ENCODE results near the gene MYZAP. TPM values are rescaled to one million over a fixed set of nuclear protein-coding genes. Genes with fewer than 3 reads are reported as not detected.

Gene MYZAP
- total RNA-seq, 1 experiment from 2014 or later: 1.1 TPM

GRCh38 chr15:57563416-57563815 lies 28.3 kb upstream of the MYZAP start:
- in situ Hi-C loops (cut with HindIII; ENCODE audit: low pct_unique_long_range_greater_than_20kb, low sequenced_read_pairs): no loop called here
- ChIA-PET POLR2A (no interaction called here), CTCF (no interaction called here)
- no peak for ATAC-seq
- TF ChIP-seq SIN3A (IDR thresholded peaks at IDR 0.05; ENCODE audit: borderline replicate concordance, insufficient read depth, low read depth, low read length) (no peak), POLR2AphosphoS5 (IDR thresholded peaks at IDR 0.05; ENCODE audit: low read depth, low read length) (no peak), TCF7L2 (IDR thresholded peaks at IDR 0.05; ENCODE audit: low read depth, low read length) (no peak)
- TF ChIP-seq, protein P1, sequence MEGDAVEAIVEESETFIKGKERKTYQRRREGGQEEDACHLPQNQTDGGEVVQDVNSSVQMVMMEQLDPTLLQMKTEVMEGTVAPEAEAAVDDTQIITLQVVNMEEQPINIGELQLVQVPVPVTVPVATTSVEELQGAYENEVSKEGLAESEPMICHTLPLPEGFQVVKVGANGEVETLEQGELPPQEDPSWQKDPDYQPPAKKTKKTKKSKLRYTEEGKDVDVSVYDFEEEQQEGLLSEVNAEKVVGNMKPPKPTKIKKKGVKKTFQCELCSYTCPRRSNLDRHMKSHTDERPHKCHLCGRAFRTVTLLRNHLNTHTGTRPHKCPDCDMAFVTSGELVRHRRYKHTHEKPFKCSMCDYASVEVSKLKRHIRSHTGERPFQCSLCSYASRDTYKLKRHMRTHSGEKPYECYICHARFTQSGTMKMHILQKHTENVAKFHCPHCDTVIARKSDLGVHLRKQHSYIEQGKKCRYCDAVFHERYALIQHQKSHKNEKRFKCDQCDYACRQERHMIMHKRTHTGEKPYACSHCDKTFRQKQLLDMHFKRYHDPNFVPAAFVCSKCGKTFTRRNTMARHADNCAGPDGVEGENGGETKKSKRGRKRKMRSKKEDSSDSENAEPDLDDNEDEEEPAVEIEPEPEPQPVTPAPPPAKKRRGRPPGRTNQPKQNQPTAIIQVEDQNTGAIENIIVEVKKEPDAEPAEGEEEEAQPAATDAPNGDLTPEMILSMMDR (IDR thresholded peaks at IDR 0.05): no peak
- TF ChIP-seq, protein P2, sequence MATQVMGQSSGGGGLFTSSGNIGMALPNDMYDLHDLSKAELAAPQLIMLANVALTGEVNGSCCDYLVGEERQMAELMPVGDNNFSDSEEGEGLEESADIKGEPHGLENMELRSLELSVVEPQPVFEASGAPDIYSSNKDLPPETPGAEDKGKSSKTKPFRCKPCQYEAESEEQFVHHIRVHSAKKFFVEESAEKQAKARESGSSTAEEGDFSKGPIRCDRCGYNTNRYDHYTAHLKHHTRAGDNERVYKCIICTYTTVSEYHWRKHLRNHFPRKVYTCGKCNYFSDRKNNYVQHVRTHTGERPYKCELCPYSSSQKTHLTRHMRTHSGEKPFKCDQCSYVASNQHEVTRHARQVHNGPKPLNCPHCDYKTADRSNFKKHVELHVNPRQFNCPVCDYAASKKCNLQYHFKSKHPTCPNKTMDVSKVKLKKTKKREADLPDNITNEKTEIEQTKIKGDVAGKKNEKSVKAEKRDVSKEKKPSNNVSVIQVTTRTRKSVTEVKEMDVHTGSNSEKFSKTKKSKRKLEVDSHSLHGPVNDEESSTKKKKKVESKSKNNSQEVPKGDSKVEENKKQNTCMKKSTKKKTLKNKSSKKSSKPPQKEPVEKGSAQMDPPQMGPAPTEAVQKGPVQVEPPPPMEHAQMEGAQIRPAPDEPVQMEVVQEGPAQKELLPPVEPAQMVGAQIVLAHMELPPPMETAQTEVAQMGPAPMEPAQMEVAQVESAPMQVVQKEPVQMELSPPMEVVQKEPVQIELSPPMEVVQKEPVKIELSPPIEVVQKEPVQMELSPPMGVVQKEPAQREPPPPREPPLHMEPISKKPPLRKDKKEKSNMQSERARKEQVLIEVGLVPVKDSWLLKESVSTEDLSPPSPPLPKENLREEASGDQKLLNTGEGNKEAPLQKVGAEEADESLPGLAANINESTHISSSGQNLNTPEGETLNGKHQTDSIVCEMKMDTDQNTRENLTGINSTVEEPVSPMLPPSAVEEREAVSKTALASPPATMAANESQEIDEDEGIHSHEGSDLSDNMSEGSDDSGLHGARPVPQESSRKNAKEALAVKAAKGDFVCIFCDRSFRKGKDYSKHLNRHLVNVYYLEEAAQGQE (IDR thresholded peaks at IDR 0.05; ENCODE audit: insufficient read depth in 1 of 2, low read depth in 2 of 2, low read length in 1 of 2): no peak
- H3K27me3 ChIP-seq (ENCODE audit: control insufficient read depth, insufficient read depth, low read length): no peaks in the 10 kb centered on the region
- no peak overlapping the region for H3K4me3 ChIP-seq (ENCODE audit: low read depth in 2 of 2, low read length in 2 of 2)
- no peaks in the 10 kb centered on the region for H3K4me1 ChIP-seq (ENCODE audit: control insufficient read depth, insufficient read depth, low read length)
- intact Hi-C loops (cut with micrococcal nuclease; ENCODE audit: unreplicated experiment): loop anchor here (5.0 to 10.0 kb wide), 2 partner anchors 299 to 621 kb away; no protein-coding TSS in a partner anchor
- no peak overlapping the region for H3K27ac ChIP-seq (ENCODE audit: low read length)
- no TSS peak for BruUV-seq (replicated peaks)
- no peak for DNase-seq (ENCODE audit: low read depth, low spot score)
- no peaks in the 10 kb centered on the region for H3K36me3 ChIP-seq (ENCODE audit: control insufficient read depth, insufficient read depth, low read length)
- H3K9me3 ChIP-seq (ENCODE audit: control insufficient read depth, insufficient read depth, low read depth, low read length): no peaks in the 10 kb centered on the region

GRCh38 chr15:57565311-57565710 lies 26.4 kb upstream of the MYZAP start:
- H3K9me3 ChIP-seq (ENCODE audit: control insufficient read depth, insufficient read depth, low read depth, low read length): no peaks in the 10 kb centered on the region
- ChIA-PET POLR2A (no interaction called here), CTCF (no interaction called here)
- in situ Hi-C loops (cut with HindIII; ENCODE audit: low pct_unique_long_range_greater_than_20kb, low sequenced_read_pairs): no loop called here
- intact Hi-C loops (cut with micrococcal nuclease; ENCODE audit: unreplicated experiment): loop anchor here (10.0 kb wide), 1 partner anchor 619 kb away; no protein-coding TSS in a partner anchor
- no peak for DNase-seq (ENCODE audit: low read depth, low spot score)
- ATAC-seq: no peak
- H3K36me3 ChIP-seq (ENCODE audit: control insufficient read depth, insufficient read depth, low read length): no peaks in the 10 kb centered on the region
- TF ChIP-seq, protein P2 (IDR thresholded peaks at IDR 0.05; ENCODE audit: insufficient read depth in 1 of 2, low read depth in 2 of 2, low read length in 1 of 2): no peak
- TF ChIP-seq, protein P1 (IDR thresholded peaks at IDR 0.05): no peak
- TF ChIP-seq TCF7L2 (IDR thresholded peaks at IDR 0.05; ENCODE audit: low read depth, low read length) (no peak), POLR2AphosphoS5 (IDR thresholded peaks at IDR 0.05; ENCODE audit: low read depth, low read length) (no peak), SIN3A (IDR thresholded peaks at IDR 0.05; ENCODE audit: borderline replicate concordance, insufficient read depth, low read depth, low read length) (no peak)
- H3K27ac ChIP-seq (ENCODE audit: low read length): no peak overlapping the region
- H3K27me3 ChIP-seq (ENCODE audit: control insufficient read depth, insufficient read depth, low read length): no peaks in the 10 kb centered on the region
- no peak overlapping the region for H3K4me3 ChIP-seq (ENCODE audit: low read depth in 2 of 2, low read length in 2 of 2)
- H3K4me1 ChIP-seq (ENCODE audit: control insufficient read depth, insufficient read depth, low read length): no peaks in the 10 kb centered on the region
- no TSS peak for BruUV-seq (replicated peaks)
